Gastroesophageal sphincter (tissue), 4 donors: Measurements from ENCODE around the gene CXCL6. TPM values are rescaled to one million over a fixed set of nuclear protein-coding genes. Genes with fewer than 3 reads are reported as not detected.

Experiments used
- ATAC-seq: fragments of 150-250 bp; one replicate; pipeline ENCODE4 v1.9.1; 2016; ENCODE audit warnings: mild to moderate bottlenecking, moderate library complexity
- H3K27ac ChIP-seq, 4 donors: fragments of 200-600 bp; sonication (generic) in 3 of 4; 1 replicate in 3 of 4; 2 replicates in 1 of 4; pipeline ENCODE4 v1.5.1; 2016 to 2019
- H3K27me3 ChIP-seq: fragments of 200-600 bp; sonication (generic); one replicate; pipeline ENCODE4 v1.5.1; 2019
- H3K36me3 ChIP-seq, 2 donors: fragments of 200-600 bp; sonication (generic); one replicate each; pipeline ENCODE4 v1.5.1; 2019; ENCODE audit warnings: control low read depth in 1 of 2
- H3K4me1 ChIP-seq, 3 donors: fragments of 200-600 bp; sonication (generic); 1 replicate in 2 of 3; 2 replicates in 1 of 3; pipeline ENCODE4 v1.5.1; 2016 to 2019; ENCODE audit warnings: control low read depth in 2 of 3
- H3K4me3 ChIP-seq, 2 donors: fragments of 200-600 bp; sonication (generic); one replicate each; pipeline ENCODE4 v1.5.1; 2019; ENCODE audit warnings: mild to moderate bottlenecking in 1 of 2, moderate library complexity in 1 of 2
- H3K9me3 ChIP-seq, 3 donors: fragments of 200-600 bp; sonication (generic); one replicate each; pipeline ENCODE4 v1.5.1; 2017 to 2019; ENCODE audit warnings: control low read depth in 2 of 3
- EP300 ChIP-seq: sonication (generic); formaldehyde crosslinking; IDR thresholded peaks from one replicate; pipeline ENCODE4 v1.6.1; 2017; ENCODE audit warnings: antibody characterized with exemption, mild to moderate bottlenecking
- POLR2A ChIP-seq, 2 donors: fragments of 450-650 bp; IDR thresholded peaks; one replicate each; pipeline ENCODE4 v1.6.1; 2017; ENCODE audit warnings: antibody characterized with exemption in 2 of 2, mild to moderate bottlenecking in 2 of 2, moderate library complexity in 1 of 2
- POLR2AphosphoS5 ChIP-seq: sonication (generic); formaldehyde crosslinking; IDR thresholded peaks from one replicate; pipeline ENCODE4 v1.6.1; 2017; ENCODE audit warnings: antibody characterized with exemption
- WGBS, 2 donors: methylation state at CpG; one replicate each; pipeline ENCODE4 v1.1.5; 2018; ENCODE audit warnings: low coverage in 1 of 2; 5-methylcytosine and 5-hydroxymethylcytosine counted together
- total RNA-seq, 4 donors: library from RNA; depleted of rRNA; stranded (reverse); fragments of >200 nt; gene quantifications; one replicate each; pipeline ENCODE4 v1.1.0, GENCODE V29; 2016
- TF ChIP-seq, protein P1 (sequence below), 4 experiments: fragments of 200-600 bp in 2 of 4; fragments of 450-650 bp in 2 of 4; sonication (generic) in 1 of 4; IDR thresholded peaks; one replicate each; pipeline ENCODE4 v1.5.1; 2017 to 2019; ENCODE audit warnings: antibody characterized with exemption in 4 of 4, mild to moderate bottlenecking in 2 of 4, moderate library complexity in 2 of 4

The CXCL6 gene
- total RNA-seq, 4 donors from 2014 or later = 1.1 TPM; not detected in 3

DNA sequence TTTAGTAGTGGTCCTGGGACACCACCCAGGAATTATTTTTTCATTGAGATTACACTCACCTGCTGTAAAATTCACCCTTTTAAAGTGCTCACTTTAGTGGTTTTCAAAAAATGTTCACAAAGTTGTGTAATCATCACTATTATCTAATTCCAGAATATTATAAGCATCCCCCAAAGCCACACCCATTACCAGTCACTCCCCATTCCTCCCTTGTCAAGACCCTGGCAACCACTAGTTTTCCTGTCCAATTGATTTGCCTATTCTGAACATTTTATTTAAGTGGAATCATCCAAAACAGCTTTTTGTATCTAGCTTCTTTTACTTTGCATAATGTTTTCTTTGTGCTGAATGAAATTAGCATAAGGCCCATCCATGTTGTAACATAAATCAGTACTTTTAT lies 12.7 kb upstream of the CXCL6 start:
- H3K4me3 ChIP-seq = no peak overlapping the region
- TF ChIP-seq, protein P1, sequence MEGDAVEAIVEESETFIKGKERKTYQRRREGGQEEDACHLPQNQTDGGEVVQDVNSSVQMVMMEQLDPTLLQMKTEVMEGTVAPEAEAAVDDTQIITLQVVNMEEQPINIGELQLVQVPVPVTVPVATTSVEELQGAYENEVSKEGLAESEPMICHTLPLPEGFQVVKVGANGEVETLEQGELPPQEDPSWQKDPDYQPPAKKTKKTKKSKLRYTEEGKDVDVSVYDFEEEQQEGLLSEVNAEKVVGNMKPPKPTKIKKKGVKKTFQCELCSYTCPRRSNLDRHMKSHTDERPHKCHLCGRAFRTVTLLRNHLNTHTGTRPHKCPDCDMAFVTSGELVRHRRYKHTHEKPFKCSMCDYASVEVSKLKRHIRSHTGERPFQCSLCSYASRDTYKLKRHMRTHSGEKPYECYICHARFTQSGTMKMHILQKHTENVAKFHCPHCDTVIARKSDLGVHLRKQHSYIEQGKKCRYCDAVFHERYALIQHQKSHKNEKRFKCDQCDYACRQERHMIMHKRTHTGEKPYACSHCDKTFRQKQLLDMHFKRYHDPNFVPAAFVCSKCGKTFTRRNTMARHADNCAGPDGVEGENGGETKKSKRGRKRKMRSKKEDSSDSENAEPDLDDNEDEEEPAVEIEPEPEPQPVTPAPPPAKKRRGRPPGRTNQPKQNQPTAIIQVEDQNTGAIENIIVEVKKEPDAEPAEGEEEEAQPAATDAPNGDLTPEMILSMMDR (IDR thresholded peaks at IDR 0.05) = no peak
- no peak overlapping the region for H3K27ac ChIP-seq
- H3K36me3 ChIP-seq = no peaks in the 10 kb centered on the region
- no peaks in the 10 kb centered on the region for H3K4me1 ChIP-seq
- H3K27me3 ChIP-seq = no peaks in the 10 kb centered on the region
- no peak for ATAC-seq
- peaks cover 0 to 12% (median 0%) of the 10 kb centered on the region in 3 donors for H3K9me3 ChIP-seq

DNA sequence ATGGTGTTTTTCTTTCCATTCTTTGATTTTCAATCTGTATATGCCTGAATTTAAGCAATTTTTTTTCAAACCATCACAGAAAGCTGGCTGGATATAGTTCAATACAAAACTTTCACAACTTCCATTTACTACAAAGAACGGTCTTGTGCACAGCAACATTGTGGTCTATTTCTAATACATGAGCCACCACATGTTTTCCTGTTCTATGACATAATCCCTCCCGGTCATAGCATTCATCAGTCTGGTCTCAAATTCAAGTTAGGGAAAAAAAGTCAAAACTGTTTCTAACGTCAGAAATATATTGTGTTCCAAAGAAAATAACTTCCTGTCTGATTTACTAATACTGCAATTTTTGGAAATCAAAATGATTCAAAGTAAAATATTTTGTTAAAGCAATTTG lies 7.5 kb upstream of the CXCL6 start:
- no peaks in the 10 kb centered on the region for H3K27me3 ChIP-seq
- ATAC-seq = no peak
- no peak overlapping the region for H3K4me3 ChIP-seq
- peaks cover 0 to 12% (median 0%) of the 10 kb centered on the region in 3 donors for H3K9me3 ChIP-seq
- no peaks in the 10 kb centered on the region for H3K4me1 ChIP-seq
- no peaks in the 10 kb centered on the region for H3K36me3 ChIP-seq
- H3K27ac ChIP-seq = no peak overlapping the region
- WGBS, 2 donors = 32 to 51% methylated on average over 3 of the region's 3 CpGs
- TF ChIP-seq EP300 = no peak
- TF ChIP-seq POLR2AphosphoS5 = no peak
- TF ChIP-seq, protein P1 (IDR thresholded peaks at IDR 0.05) = no peak
- no peak for TF ChIP-seq POLR2A (IDR thresholded peaks at IDR 0.05)

DNA sequence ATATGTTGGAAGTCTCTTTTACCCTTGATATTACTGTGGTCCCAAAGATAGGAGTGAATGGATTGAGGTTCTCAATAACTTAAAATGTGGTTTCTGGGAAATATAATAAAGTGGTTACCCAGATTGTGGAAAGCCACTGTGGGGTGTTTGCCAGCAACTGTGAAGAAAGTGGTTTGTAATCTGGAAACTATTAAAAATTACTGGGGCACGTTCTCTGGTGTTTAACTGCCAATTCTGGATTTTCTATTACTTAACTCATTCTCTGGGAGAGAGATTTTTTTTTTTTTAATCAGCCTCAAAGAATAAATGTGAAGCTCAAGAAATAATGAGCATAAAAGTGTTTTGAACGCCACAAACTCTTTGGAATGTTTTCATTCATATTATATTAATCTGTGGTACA lies 4.9 kb upstream of the CXCL6 start:
- TF ChIP-seq, protein P1 (IDR thresholded peaks at IDR 0.05) = no peak
- no peak for TF ChIP-seq EP300
- no peak for TF ChIP-seq POLR2A (IDR thresholded peaks at IDR 0.05)
- ATAC-seq = no peak

DNA sequence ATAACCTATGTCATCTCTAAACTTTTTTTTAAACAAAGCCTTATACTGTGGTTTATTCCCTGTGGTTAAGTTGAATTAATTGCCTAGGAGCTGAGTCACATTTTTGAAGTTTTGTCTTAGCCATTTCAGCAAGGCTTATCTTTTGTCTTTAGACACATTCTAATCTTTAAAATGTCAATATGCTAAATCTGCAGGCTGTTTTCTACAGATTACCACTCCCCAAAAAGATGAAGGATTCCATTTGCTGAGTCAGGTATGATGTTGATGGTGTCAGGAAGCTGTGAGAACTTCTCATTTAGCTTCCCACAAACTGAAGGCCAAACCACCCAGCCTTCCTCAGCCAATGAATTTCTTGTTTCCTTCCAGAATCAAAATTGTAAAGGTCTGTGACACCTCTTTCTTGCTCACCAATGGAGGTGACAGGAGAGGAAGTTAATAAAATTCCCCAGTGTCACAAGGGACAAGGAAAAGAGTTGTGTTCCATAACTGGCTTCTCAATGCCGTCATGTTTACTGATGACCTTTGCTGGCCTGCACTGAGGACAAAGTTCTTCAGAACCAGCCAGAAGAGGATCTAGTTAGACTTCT lies 3.7 kb upstream of the CXCL6 start:
- Histone ChIP-seq H3K4me3 (no peak overlapping the region), H3K36me3 (no peaks in the 10 kb centered on the region), H3K9me3 (peaks cover 0 to 2% (median 0%) of the 10 kb centered on the region in 3 donors), H3K27me3 (peaks cover 16% of the 10 kb centered on the region), H3K27ac (no peak overlapping the region), H3K4me1 (peaks cover 0 to 8% (median 0%) of the 10 kb centered on the region in 3 donors)
- TF ChIP-seq, protein P1 (IDR thresholded peaks at IDR 0.05) = no peak
- TF ChIP-seq POLR2A (IDR thresholded peaks at IDR 0.05) (no peak), EP300 (no peak), POLR2AphosphoS5 (no peak)
- 100% methylated on average over 1 of the region's 1 CpG; no CpG with 5 or more reads in 1 of the 2 donors for WGBS, 2 donors
- no peak for ATAC-seq

More for the DNA sequence above, 4.9 kb upstream of the CXCL6 start:
- Histone ChIP-seq H3K36me3 (no peaks in the 10 kb centered on the region), H3K4me1 (peaks cover 0 to 3% (median 0%) of the 10 kb centered on the region in 3 donors), H3K9me3 (peaks cover 0 to 12% (median 0%) of the 10 kb centered on the region in 3 donors), H3K27ac (no peak overlapping the region), H3K4me3 (no peak overlapping the region), H3K27me3 (peaks cover 5% of the 10 kb centered on the region)
- 40 to 49% methylated on average over 2 of the region's 2 CpGs for WGBS, 2 donors

DNA sequence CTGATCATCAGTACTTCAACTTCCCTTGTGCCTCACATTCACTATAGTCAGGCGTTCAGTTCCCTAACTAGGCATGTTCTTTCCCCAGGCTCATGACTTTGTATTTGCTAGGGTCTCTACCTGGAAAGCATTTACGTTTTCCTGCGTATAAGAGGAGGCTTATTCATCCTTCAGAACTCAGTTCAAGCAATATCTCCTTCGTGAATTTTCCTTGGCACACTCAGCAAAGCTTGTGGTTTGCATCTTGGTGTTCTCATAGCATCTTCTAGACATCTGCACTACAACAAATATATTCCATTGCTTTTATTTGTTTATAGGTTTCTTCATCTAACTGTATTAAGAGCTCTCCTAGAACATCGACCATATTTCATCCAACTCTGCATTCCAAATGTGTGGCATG lies 2.6 kb downstream of the CXCL6 start:
- Histone ChIP-seq H3K36me3 (no peaks in the 10 kb centered on the region), H3K27me3 (peaks cover 33% of the 10 kb centered on the region), H3K4me3 (no peak overlapping the region), H3K27ac (no peak overlapping the region), H3K9me3 (no peaks in the 10 kb centered on the region), H3K4me1 (peaks cover 0 to 8% (median 0%) of the 10 kb centered on the region in 3 donors)
- ATAC-seq = no peak
- TF ChIP-seq, protein P1 (IDR thresholded peaks at IDR 0.05) = no peak
- no peak for TF ChIP-seq POLR2AphosphoS5
- no peak for TF ChIP-seq EP300
- TF ChIP-seq POLR2A (IDR thresholded peaks at IDR 0.05) = no peak
- WGBS, 2 donors = 84 to 89% methylated on average over 4 to 5 of the region's 5 CpGs
